ENCODE results near the gene PHKG2. TPM values are rescaled to one million over a fixed set of nuclear protein-coding genes. Genes with fewer than 3 reads are reported as not detected.

PHKG2 gene
- total RNA-seq, 1 donor from 2014 or later: 53.5 TPM

- TF ChIP-seq CTCF (IDR thresholded peaks at IDR 0.05; ENCODE audit: unreplicated experiment): no peak
- H3K36me3 Mint-ChIP-seq (ENCODE audit: insufficient read depth): peaks cover 32% of the 10 kb centered on the region
These were observed 9.0 kb upstream of the PHKG2 start for GRCh38 chr16:30738984-30739951.

GRCh38 chr16:30740364-30741251 lies 7.6 kb upstream of the PHKG2 start:
- H3K27ac Mint-ChIP-seq: peak overlapping the region; percentile 73
- H3K27me3 Mint-ChIP-seq: no peaks in the 10 kb centered on the region

More at GRCh38 chr16:30738984-30739951, 9.0 kb upstream of the PHKG2 start:
- H3K9me3 Mint-ChIP-seq (ENCODE audit: low read depth): no peaks in the 10 kb centered on the region
- no peak overlapping the region for H3K27ac Mint-ChIP-seq
- no peak overlapping the region for H3K4me3 Mint-ChIP-seq (ENCODE audit: low read depth)
- no peaks in the 10 kb centered on the region for H3K27me3 Mint-ChIP-seq
- DNase-seq (ENCODE audit: low spot score, unreplicated experiment): no peak
- peaks cover 11% of the 10 kb centered on the region for H3K4me1 Mint-ChIP-seq (ENCODE audit: low read depth)

GRCh38 chr16:30741461-30741914 lies 6.7 kb upstream of the PHKG2 start:
- no peak for DNase-seq (ENCODE audit: low spot score, unreplicated experiment)
- H3K9me3 Mint-ChIP-seq (ENCODE audit: low read depth): no peaks in the 10 kb centered on the region
- no peak for TF ChIP-seq CTCF (IDR thresholded peaks at IDR 0.05; ENCODE audit: unreplicated experiment)
- H3K27me3 Mint-ChIP-seq: no peaks in the 10 kb centered on the region
- no peak overlapping the region for H3K4me3 Mint-ChIP-seq (ENCODE audit: low read depth)
- H3K36me3 Mint-ChIP-seq (ENCODE audit: insufficient read depth): peaks cover 24% of the 10 kb centered on the region
- H3K27ac Mint-ChIP-seq: peak overlapping the region; percentile 83
- H3K4me1 Mint-ChIP-seq (ENCODE audit: low read depth): peaks cover 11% of the 10 kb centered on the region

More at GRCh38 chr16:30740364-30741251, 7.6 kb upstream of the PHKG2 start:
- DNase-seq (ENCODE audit: low spot score, unreplicated experiment): no peak
- Mint-ChIP-seq H3K9me3 (ENCODE audit: low read depth) (no peaks in the 10 kb centered on the region), H3K36me3 (ENCODE audit: insufficient read depth) (peaks cover 27% of the 10 kb centered on the region), H3K4me1 (ENCODE audit: low read depth) (peaks cover 11% of the 10 kb centered on the region), H3K4me3 (ENCODE audit: low read depth) (no peak overlapping the region)
- no peak for TF ChIP-seq CTCF (IDR thresholded peaks at IDR 0.05; ENCODE audit: unreplicated experiment)

GRCh38 chr16:30743716-30744115 lies 4.5 kb upstream of the PHKG2 start:
- no peak overlapping the region for H3K27ac Mint-ChIP-seq
- H3K9me3 Mint-ChIP-seq (ENCODE audit: low read depth): no peaks in the 10 kb centered on the region
- H3K4me1 Mint-ChIP-seq (ENCODE audit: low read depth): peaks cover 19% of the 10 kb centered on the region
- no peak overlapping the region for H3K4me3 Mint-ChIP-seq (ENCODE audit: low read depth)
- peaks cover 17% of the 10 kb centered on the region for H3K36me3 Mint-ChIP-seq (ENCODE audit: insufficient read depth)
- no peak for DNase-seq (ENCODE audit: low spot score, unreplicated experiment)
- H3K27me3 Mint-ChIP-seq: no peaks in the 10 kb centered on the region
- no peak for TF ChIP-seq CTCF (IDR thresholded peaks at IDR 0.05; ENCODE audit: unreplicated experiment)

GRCh38 chr16:30744183-30744582 lies 4.0 kb upstream of the PHKG2 start:
- H3K27ac Mint-ChIP-seq: peak overlapping the region; percentile 7
- peaks cover 15% of the 10 kb centered on the region for H3K36me3 Mint-ChIP-seq (ENCODE audit: insufficient read depth)
- no peaks in the 10 kb centered on the region for H3K9me3 Mint-ChIP-seq (ENCODE audit: low read depth)
- H3K27me3 Mint-ChIP-seq: no peaks in the 10 kb centered on the region
- H3K4me3 Mint-ChIP-seq (ENCODE audit: low read depth): no peak overlapping the region
- no peak for DNase-seq (ENCODE audit: low spot score, unreplicated experiment)
- no peak for TF ChIP-seq CTCF (IDR thresholded peaks at IDR 0.05; ENCODE audit: unreplicated experiment)
- H3K4me1 Mint-ChIP-seq (ENCODE audit: low read depth): peaks cover 20% of the 10 kb centered on the region

All from progenitor cell of endocrine pancreas (in vitro differentiated cells).